C4-2B (cell line): ENCODE data around the gene ALDH1L1.

Experiments used
- H3K27ac ChIP-seq: fragments of 450-650 bp; 2 replicates; pipeline ENCODE4 v1.5.1; 2017
- ZFX ChIP-seq: fragments of 450-650 bp; IDR thresholded peaks from 2 replicates; pipeline ENCODE4 v1.6.1; 2017
- TF ChIP-seq, protein P1 (sequence below): fragments of 450-650 bp; conservative IDR thresholded peaks from 2 replicates; pipeline ENCODE4 v1.5.1; 2017; ENCODE audit warnings: mild to moderate bottlenecking

ALDH1L1 gene

DNA sequence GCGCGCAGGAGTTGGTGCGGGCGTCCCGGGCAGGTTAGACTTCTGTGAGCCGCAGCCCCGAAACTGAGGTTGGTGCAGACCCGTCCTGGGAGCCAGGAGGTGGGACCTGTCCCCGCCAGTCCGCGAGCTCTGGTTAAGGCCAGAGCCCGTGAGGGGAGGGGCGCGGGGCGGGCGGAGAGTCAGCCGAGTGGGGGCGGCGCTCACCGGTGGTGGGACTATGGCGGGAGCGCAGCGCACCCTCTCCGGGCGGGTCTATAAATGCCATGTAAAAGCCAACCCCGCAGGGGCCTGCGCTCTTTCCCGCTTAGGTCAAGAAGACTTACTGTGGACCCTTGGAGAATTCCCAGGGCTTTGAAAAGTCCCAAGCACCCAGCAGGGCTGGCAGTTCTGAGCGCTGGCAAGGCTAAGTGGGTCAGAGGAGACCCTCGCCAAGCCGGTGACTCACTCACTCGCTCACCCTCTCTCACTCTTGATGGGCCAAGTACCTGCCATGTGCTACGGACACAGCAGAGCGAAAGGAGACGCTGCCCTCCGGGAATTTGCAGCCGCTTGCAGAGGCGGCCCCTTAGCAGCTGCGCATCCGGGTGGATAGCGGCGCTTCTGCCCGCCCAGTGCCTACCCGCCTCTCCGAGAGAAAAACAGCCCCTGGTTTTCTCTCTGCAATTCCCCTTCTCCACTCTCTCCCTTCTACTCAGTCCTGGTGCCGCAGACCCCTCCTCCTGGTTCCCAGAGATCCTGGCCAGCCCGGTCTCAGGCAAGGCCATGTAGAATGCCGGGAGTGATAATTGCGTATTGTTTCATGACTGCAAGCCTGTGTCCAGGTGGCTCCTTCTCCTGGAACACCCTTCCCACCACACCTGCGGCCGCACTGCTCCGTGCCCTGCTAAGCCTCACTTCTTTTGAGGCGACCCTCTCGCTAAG, at the start of gene ALDH1L1:
ALDH1L1 (minus strand) TSS at position 110 of the 921 bp plus-strand sequence. CDS start 19,607 bp downstream, outside the sequence.
- no peak within 1 kb of the TSS for H3K27ac ChIP-seq
- no peak for TF ChIP-seq ZFX
- TF ChIP-seq, protein P1, sequence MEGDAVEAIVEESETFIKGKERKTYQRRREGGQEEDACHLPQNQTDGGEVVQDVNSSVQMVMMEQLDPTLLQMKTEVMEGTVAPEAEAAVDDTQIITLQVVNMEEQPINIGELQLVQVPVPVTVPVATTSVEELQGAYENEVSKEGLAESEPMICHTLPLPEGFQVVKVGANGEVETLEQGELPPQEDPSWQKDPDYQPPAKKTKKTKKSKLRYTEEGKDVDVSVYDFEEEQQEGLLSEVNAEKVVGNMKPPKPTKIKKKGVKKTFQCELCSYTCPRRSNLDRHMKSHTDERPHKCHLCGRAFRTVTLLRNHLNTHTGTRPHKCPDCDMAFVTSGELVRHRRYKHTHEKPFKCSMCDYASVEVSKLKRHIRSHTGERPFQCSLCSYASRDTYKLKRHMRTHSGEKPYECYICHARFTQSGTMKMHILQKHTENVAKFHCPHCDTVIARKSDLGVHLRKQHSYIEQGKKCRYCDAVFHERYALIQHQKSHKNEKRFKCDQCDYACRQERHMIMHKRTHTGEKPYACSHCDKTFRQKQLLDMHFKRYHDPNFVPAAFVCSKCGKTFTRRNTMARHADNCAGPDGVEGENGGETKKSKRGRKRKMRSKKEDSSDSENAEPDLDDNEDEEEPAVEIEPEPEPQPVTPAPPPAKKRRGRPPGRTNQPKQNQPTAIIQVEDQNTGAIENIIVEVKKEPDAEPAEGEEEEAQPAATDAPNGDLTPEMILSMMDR: no peak

DNA sequence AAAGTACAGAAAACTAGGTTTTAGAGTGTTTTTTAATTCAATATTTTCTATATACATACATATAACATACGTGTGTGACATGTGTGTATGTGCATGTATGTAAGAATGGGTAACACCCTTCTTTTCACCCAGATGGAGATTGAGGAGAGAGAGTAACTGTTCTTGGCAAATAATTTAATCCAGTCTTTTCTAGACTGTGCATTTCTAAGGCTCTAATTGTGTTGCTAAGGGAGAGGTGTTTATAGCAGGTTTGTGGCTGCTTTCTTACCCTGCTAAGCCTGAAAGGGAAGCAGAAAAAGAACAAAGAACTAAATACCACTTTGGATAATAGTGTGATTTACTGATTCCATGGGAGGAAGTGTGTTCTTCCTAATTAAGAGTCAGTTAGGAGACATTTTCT, 46.0 kb upstream of the ALDH1L1 start:
- TF ChIP-seq, protein P1: no peak
- TF ChIP-seq ZFX: no peak
- no peak overlapping the region for H3K27ac ChIP-seq

DNA sequence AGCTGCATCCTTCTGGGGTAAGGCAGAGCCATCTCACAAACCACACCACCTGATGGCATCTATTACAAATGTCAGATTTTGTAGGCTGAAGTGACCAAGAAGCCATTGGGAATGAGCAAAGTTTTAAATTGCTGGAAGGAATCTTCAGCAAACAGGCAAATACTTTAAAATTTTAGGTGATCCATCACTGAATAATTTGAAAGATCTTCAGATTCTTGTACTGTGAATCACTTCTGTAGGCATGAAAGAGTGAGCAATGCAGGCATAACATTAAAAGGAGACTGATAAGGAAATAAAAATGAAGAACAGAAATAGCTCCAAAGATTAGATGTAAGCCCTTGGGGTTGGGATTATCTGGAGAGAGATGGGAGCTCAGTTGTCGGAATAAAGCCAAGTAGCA, 36.0 kb upstream of the ALDH1L1 start:
- no peak overlapping the region for H3K27ac ChIP-seq

DNA sequence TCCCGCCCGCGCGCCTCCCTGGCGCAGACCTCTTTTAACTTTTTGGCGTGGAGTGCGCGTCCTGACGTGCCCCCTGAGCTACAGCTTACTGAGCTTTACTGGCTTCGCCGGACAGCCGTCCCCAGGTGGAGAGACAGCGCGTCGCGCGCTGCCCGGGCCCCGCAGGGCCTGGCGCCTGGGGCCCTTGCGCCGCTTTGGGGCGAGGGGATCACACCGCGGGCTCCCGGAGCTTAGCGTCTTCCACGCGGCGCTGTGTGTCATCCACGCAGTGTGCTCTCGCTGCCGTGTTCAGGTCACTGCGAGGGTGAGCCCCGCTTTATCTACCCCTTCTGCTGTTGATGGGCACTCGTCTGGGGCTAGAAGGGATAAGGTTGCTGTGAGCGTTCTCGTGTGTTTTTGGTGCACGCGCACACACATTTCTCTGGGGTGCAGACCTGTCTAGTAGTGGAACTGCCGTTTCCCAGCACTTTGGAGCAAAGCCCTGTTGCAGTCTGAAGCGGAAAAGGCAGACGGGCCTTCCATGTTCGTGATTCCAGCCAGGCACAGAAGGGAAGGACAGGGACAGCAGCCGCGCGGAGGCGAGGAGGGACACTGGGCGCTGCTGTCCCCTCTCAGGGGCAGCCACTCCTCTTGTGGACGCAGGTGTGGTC, 33.1 kb upstream of the ALDH1L1 start:
- no peak for TF ChIP-seq ZFX
- TF ChIP-seq, protein P1: no peak
- H3K27ac ChIP-seq: no peak overlapping the region

More for the DNA sequence above, 36.0 kb upstream of the ALDH1L1 start:
- TF ChIP-seq, protein P1: no peak
- TF ChIP-seq ZFX: no peak

DNA sequence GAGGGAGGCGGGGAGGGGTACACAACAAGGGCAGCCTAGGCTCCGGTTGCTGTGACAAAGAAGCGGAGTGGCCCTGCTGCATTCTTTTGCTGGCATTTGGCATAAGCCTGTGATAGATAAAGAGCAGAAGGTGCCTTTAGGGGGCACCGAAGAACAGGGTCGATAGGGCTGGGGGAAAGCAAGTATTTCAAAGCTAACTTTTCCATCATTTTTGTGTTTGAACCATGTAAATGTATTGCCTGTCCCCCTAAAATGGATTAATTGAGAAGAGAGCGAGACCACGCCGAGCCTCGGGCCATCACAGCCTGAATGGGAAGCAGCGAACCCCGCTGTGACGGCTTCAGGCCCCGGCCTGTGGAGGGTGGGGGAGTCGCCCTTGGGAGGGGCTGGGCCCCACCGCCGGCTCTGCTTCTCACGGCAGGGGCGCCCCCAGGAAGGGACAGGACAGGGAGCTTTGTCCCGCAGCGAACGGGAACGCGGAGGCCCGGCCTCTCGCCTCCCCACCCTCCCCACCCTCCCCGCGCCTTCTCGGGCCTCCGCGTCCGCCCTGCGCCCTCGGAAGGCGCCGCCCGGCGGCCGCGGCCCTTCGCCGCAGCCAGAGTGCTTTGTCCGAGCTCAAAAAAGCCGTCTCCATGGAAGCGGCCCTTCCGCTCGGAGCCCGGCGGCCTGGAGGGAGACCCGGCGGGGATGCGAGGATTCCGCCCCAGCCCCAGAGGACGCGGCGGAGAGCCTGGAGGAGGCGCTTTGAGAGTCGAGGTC, 32.4 kb upstream of the ALDH1L1 start:
- no peak for TF ChIP-seq ZFX
- TF ChIP-seq, protein P1: no peak
- no peak overlapping the region for H3K27ac ChIP-seq

DNA sequence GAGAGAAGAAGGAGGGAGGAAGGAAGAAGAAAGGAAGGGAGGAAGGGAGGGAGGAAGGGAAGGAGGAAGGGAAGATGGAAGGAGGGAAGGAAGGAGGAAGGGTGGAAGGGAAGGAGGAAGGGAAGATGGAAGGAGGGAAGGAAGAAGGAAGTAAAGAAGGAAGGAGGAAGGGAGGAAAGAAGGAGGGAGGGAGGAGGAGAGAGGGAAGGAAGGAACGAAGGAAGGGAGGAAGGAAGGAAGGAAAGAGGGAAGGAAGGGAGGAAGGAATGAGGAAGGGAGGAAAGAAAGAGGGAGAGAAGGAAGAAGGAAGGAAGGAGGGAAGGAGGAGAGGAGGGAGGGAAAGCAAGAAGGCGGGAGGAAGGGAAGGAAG, 31.8 kb upstream of the ALDH1L1 start:
- H3K27ac ChIP-seq: no peak overlapping the region
- TF ChIP-seq, protein P1: no peak
- TF ChIP-seq ZFX: no peak
